ENCODE data around the gene IPO4. TPM values are rescaled to one million over a fixed set of nuclear protein-coding genes. Genes with fewer than 3 reads are reported as not detected.
A peak's percentile ranks its signal among the peaks of the same experiment; 100 is the strongest.

IPO4 gene
- total and polyA plus RNA-seq, 2 of the 13 experiments (the other 11 are each of a cell fraction or from before 2014, with no cell fraction given) = 39.0 to 179 TPM

DNA sequence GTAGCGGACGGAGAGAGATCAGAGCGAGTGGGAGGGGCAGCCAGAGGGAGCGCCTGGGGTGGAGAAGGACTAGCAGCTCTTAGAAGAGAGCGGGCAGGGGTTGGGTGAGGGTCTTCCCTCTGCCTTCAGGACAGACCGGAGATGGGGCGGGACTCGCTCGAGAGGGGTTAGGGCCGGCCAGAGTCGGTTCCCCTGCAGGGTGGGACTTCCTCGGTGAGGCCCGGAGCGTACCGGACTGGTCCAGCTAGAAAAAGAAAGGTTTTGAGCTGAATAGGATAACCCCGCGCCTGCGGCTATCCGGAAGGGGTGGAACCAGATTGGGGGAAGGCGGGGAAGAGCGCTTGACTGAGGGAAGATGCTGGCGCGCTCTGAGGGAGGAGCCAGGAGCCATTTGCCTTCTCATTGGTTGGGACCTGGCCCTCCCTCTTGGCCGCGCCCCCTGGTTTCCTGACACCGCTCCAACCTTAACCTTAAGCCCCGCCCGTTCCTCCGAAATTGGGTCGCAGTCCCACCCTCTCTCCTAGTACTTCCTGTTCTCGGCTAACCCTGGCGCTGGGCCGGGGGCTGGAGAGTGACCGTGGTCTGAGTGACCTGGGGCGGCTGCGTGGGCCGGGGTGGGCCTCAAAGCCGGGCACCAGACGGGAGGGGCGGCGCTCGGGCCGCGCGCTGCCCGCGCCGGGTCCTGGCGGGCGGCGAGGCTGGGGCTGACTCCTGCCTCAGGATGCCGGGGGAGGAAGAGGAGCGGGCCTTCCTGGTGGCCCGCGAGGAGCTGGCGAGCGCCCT is 41.4 kb downstream of the IPO4 start, which contains the start of gene RNF31 (continued):
- TF ChIP-seq, protein P1, sequence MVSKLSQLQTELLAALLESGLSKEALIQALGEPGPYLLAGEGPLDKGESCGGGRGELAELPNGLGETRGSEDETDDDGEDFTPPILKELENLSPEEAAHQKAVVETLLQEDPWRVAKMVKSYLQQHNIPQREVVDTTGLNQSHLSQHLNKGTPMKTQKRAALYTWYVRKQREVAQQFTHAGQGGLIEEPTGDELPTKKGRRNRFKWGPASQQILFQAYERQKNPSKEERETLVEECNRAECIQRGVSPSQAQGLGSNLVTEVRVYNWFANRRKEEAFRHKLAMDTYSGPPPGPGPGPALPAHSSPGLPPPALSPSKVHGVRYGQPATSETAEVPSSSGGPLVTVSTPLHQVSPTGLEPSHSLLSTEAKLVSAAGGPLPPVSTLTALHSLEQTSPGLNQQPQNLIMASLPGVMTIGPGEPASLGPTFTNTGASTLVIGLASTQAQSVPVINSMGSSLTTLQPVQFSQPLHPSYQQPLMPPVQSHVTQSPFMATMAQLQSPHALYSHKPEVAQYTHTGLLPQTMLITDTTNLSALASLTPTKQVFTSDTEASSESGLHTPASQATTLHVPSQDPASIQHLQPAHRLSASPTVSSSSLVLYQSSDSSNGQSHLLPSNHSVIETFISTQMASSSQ (IDR thresholded peaks at IDR 0.05; ENCODE audit: low read depth) = peak; percentile 51
- TF ChIP-seq, protein P1 (CRISPR knock-in tag; IDR thresholded peaks at IDR 0.05; ENCODE audit: borderline replicate concordance) = peak; percentile 65; the same call in 1 of the 2 replicates
- TF ChIP-seq TGIF2 (CRISPR knock-in tag; IDR thresholded peaks at IDR 0.05) (no peak), TARDBP (CRISPR knock-in tag; IDR thresholded peaks at IDR 0.05) (peak; percentile 46; the same call in 1 of the 2 replicates), STAG1 (CRISPR knock-in tag; IDR thresholded peaks at IDR 0.05) (no peak; the same call in 1 of the 2 replicates), JUND (CRISPR knock-in tag; IDR thresholded peaks at IDR 0.05) (no peak), ZNF292 (CRISPR knock-in tag; IDR thresholded peaks at IDR 0.05; ENCODE audit: borderline replicate concordance, low read depth) (no peak; the same call in 1 of the 2 replicates), SOX6 (IDR thresholded peaks at IDR 0.05) (no peak), SOX6 (CRISPR knock-in tag; IDR thresholded peaks at IDR 0.05) (peak; percentile 62), MTA1 (CRISPR knock-in tag; IDR thresholded peaks at IDR 0.05; ENCODE audit: borderline replicate concordance) (peak; percentile 52; the same call in 1 of the 2 replicates), ZNF138 (CRISPR knock-in tag; IDR thresholded peaks at IDR 0.05; ENCODE audit: low read depth) (peak; percentile 63; the same call in 1 of the 2 replicates), DNMT3B (CRISPR knock-in tag; conservative IDR thresholded peaks at IDR 0.05) (peak; percentile 93), ATF1 (CRISPR knock-in tag; IDR thresholded peaks at IDR 0.05) (no peak), RFXANK (CRISPR knock-in tag; IDR thresholded peaks at IDR 0.05) (no peak), AGO1 (IDR thresholded peaks at IDR 0.05; ENCODE audit: low read depth, low read length, poor library complexity, severe bottlenecking) (no peak), ZFP36L2 (CRISPR knock-in tag; IDR thresholded peaks at IDR 0.05) (no peak; the same call in 1 of the 2 replicates), ETS1 (CRISPR knock-in tag; IDR thresholded peaks at IDR 0.05) (peak; percentile 19; the same call in 1 of the 2 replicates), ATF7 (IDR thresholded peaks at IDR 0.05) (no peak), ATF7 (CRISPR knock-in tag; IDR thresholded peaks at IDR 0.05) (no peak)
- TF ChIP-seq, protein P2, sequence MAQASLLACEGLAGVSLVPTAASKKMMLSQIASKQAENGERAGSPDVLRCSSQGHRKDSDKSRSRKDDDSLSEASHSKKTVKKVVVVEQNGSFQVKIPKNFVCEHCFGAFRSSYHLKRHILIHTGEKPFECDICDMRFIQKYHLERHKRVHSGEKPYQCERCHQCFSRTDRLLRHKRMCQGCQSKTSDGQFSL (CRISPR knock-in tag; IDR thresholded peaks at IDR 0.05) = no peak
- TF ChIP-seq, protein P3, sequence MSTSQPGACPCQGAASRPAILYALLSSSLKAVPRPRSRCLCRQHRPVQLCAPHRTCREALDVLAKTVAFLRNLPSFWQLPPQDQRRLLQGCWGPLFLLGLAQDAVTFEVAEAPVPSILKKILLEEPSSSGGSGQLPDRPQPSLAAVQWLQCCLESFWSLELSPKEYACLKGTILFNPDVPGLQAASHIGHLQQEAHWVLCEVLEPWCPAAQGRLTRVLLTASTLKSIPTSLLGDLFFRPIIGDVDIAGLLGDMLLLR (CRISPR knock-in tag; IDR thresholded peaks at IDR 0.05) = peak; percentile 1; the same call in 1 of the 2 replicates
- TF ChIP-seq, protein P4, sequence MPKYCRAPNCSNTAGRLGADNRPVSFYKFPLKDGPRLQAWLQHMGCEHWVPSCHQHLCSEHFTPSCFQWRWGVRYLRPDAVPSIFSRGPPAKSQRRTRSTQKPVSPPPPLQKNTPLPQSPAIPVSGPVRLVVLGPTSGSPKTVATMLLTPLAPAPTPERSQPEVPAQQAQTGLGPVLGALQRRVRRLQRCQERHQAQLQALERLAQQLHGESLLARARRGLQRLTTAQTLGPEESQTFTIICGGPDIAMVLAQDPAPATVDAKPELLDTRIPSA (CRISPR knock-in tag; IDR thresholded peaks at IDR 0.05; ENCODE audit: borderline replicate concordance) = no peak
- TF ChIP-seq, protein P5, sequence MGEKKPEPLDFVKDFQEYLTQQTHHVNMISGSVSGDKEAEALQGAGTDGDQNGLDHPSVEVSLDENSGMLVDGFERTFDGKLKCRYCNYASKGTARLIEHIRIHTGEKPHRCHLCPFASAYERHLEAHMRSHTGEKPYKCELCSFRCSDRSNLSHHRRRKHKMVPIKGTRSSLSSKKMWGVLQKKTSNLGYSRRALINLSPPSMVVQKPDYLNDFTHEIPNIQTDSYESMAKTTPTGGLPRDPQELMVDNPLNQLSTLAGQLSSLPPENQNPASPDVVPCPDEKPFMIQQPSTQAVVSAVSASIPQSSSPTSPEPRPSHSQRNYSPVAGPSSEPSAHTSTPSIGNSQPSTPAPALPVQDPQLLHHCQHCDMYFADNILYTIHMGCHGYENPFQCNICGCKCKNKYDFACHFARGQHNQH (CRISPR knock-in tag; IDR thresholded peaks at IDR 0.05) = peak; percentile 32; the same call in 1 of the 2 replicates

All from HepG2 (cell line).